Stimulated activated CD8-positive, alpha-beta memory T cell treated with anti-CD3 and anti-CD28 coated beads, Interleukin-2, amount 100 ng/mL, for 1 hour (primary cell): ENCODE results near the gene HSPG2.

Experiments used
- DNase-seq, 2 donors: peaks; one replicate each; pipeline ENCODE4 v3.0.0-alpha.2; 2020; ENCODE audit warnings: low read depth in 2 of 2

Gene HSPG2

DNA sequence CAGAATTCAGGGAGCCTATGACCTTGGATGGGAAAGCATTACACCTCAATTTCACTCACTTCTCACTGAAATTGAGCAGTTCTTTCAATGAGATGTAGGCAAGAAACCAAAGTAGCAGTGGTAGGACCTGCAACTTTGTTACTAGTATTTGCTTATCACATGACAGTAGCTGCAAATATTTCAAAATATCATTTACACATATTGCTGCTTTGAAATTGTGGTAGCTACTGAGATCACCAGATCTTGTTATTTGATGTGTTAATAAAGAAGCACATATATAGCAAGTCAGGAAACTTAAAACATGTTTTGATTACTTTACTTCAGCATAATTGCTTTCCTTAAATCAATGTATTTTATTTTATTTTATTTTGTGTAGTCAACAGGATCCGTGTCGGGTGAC, 112.2 kb downstream of the HSPG2 start:
- no peak for DNase-seq

DNA sequence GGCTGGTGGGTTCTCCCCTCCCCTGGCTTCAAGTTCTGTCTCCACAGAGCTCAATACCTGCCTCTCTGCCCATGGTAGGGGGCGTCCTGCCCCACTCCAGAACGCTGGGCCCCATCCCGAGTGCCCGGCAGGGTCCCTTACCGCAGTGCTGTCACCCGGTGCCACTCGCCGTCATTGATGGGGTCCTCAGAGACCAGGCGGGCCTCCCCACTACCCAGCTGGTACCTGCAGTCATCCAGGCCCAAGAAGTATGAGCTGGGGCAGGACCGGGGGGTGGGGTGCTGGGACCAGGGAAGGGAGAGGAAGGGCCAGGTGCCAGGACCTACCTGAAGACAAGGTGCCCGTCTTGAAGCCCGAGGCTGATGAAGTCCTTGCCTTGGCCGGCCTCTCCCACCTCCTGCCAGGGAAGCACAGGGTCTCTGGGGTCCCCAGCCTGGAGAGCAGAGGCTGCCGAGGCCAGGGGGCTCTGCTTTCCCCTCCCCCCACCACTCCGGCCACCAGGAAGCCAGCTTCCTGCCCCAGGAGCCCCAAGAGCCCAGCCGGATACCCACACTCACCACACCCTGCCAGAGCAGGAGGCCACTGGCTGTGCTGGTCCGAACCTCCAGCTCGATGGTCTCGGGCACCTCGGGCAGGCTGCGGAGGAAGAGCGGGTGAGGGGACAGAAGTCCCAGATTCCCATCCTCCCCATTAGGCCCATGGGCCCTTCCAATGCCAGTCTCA, 113.0 kb downstream of the HSPG2 start:
- no peak for DNase-seq

DNA sequence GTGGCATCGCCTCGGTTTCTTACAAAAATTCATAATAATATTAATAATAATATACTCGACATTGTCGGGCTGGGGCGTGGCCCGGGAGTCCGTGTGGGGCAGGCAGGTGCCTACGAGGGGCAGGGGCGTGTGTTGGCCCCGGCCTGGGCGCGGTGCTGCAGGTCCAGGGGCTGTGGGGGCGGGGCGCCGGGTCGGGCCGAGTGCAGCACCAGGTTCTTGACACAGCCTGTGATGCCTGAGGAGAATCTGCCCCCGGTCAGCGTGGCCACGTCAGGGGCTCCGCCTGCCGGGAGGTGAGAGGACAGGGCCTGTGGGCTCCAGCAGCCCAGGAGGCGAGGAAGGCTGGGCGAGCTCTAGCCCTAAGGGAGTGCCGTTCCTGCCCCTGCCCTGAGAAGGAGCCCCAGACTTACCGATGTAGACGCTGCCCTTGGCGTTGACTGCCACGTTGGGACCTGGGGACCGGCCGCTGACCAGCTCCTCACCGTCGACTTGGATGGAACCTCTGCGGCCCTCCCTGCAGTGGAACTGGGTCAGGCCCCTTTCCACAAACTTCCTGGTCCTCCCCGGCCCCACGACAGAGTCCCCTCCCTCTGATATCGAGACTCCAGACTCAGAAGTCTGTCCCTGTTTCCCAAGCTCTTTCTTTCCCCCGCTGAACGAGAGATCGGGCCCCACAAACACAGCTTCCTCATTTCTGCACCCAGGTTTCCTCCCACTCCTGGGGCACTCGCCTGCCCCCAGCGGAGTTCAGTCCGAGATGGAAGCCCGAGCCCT, 113.7 kb downstream of the HSPG2 start:
- no peak for DNase-seq

DNA sequence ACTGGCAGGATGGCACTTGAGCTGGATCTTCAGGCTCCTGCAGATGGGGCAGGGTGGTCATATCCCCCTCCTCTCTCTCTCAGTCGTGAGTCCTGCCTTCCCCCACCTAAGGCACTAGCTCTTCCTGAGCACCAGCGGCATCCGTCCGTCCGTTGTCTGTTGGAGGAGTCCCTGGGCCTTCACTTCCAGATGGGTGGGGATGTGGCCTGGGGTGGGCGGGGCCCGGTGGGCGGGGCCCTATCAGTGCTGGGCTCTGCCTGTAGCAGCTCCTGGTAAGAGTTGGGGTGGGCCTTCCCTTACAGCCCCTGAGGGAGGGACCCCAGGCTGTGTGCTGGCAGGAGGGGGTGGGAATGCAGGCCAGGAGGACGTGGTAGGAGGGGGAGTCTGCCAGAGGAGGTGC, 114.8 kb downstream of the HSPG2 start:
- DNase-seq = no peak

DNA sequence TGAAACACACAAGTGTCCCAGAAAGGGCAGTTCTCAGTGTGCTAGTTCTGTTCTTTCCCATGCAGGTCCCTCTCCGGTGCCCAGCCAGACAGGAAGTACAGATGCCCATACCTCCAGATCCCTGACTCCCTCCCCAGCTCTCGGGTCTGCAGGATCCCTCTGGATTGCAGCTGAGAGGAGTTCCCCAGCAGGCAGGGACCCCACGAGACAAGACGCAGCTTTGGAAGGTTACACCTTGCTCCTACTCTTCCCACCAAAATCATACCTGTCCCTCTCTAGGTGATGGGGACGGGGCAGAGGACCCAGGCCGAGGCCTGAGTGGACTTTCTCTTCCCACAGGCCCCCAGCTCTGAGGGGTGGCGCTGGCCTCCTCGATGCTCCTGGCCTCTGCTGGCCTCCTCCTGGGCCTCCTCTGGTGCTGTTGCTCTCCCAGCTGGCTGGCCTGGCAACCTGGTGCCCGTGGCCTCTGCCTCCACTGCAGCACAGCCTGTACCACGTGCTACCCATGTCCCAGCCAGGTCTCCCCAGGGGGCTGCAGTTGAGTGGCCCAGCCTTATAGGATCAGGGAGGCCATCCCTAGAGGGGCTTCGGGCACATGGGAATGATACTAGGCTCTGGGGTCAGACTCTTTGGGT, 115.6 kb downstream of the HSPG2 start:
- no peak for DNase-seq

DNA sequence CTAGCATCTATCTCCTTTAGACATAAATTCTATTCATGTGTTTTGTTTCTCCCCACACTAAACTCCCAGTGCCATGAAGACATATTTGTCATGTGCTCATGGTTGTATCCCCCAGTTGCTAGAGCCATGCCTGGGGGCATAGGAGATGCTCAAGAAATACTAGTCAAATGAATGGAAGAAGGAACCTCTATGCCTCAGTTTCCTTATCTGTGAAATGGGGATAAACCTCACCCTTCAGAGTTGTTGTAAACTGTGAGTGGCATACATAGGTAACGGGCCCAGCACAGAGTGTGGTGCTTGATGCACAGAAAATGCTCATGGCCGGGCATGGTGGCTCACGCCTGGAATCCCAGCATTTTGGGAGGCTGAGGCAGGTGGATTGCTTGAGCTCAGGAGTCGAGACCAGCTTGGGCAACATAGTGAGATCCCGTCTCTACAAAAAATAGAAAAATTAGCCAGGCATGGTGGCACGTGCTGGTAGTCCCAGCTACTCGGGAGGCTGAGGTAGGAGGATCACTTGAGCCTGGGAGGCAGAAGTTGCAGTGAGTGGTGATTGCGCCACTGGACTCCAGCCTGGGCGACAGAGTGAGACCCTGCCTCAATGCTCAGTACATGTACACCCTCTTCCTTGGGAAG, 116.4 kb downstream of the HSPG2 start:
- no peak for DNase-seq

DNA sequence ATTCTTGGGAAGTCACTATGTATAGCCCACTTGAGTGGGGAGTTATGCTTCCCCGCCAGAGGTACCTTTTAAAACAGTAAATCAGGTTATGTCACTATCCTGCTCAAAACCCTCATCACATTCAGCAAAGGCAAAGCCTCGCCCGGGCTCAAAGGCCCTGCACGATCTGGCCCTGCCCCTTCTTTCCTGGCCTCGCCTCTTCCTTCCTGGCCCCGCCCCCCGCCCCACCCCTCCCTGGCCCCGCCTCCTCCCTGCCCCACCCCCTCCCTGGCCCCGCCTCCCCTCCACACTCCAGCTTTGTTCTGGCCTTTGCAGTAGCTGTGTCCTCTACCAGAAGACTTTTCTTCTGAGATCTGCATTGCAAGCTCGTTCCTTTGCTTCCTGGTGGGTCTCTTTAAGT, 118.5 kb downstream of the HSPG2 start:
- no peak for DNase-seq

DNA sequence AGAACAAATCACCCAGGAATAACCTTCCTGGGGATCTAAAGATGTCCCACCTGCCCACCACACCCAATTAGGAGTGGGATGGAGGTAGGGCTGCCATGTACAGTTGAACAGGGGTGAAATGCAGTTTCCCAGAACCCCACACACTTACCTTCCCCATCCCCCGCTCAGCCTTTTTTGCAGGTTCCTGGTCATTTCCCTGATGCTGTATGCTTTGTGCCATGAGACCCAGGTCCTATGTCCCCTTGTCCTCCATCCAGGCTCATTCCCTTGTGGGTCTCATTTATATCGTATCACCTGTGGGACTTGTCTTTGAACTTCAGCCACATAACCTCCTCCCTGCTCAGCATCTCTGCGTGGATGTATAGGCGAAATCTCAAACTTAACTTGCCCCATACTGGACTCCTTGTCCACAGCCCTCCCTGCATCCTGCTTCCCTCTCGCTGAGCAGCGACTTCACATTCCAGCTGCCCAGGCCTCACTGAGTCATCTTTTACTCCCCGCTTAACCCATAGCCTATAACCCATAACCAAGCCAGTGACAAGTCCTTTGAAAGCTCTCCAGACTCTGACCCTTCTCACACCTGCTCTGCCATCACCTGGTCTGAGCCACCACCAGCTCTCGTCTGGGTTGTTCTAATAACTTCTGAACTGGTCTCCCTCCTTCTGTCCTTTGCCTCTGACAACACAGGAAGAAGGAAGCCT, 120.4 kb downstream of the HSPG2 start:
- DNase-seq = no peak

DNA sequence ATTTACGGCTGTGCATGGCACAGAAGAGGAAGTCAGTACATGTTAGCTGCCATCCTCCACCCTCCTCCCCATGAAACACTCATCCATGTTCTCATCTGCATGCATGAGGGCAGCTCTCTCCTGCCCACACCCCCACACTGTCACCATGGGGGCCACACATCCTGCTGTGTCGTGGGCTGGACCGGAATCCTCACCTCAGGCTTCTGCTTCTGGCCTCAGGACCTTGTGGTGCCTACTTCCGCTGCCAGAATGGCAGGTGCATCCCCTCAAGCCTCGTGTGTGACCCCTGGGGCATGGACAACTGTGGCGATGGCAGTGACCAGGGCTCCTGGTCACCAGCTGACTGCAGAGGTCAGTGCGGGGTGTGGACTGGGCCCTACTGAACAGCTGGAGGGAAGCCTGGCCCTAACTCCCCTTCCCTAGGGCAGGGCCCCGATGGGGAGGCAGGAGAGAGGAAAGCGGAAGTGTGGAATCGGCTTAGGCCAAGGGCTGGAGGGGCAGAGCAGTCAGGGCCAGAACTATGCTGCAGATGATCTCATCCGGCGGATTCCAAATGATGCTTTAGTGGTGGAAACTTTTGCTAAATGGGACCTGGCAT, 121.3 kb downstream of the HSPG2 start:
- DNase-seq = no peak

DNA sequence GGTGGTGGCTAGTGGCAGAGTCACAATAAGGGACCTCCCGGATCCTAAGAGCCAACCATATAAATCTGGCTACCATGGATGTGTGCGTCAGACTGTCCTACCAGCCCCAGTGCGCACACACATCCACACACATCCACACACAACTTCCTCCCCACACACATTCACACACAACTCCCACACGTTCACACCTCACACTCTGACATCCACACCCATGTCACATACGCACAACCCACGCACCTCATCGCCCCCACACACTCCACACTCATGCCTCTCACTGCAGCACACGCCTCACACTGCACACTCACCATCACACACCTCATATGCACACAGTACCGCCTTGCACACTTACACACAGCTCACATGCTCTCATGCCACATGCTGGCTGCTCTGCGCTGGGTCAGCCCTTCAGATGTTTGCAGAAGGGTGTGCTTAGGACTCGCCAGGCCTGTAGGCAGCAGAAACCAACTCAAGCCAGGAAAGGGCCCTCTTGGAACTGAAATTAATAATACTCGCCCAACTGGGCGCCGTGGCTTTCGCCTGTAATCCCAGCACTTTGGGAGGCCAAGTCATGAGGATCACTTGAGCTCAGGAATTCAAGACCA, 122.0 kb downstream of the HSPG2 start:
- no peak for DNase-seq

DNA sequence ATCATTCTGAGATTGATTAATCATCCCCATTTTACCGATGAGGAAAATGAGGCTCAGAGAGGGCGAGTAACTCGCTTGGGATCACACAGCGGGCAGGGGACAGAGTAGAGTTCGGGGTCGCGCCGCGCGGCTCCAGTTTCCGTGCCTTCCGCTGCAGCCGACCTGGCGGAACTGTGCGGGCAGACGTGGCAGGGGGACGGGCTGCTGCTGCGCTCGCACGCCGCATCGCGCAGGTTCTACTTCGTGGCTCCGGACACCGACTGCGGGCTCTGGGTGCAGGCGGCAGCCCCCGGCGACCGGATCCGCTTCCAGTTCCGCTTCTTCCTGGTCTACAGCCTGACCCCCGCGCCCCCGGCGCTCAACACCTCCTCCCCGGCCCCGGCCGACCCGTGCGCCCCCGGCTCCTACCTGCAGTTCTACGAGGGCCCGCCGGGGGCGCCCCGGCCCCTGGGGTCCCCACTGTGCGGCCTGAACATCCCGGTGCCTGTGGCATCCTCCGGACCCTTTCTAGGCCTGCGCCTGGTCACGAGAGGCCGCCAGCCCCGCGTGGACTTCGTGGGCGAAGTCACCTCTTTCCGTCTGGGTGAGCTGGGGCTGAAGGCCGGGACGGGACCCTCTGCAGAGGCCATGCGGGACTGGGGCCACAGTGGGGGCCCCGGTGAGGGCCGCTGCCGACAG, 122.7 kb downstream of the HSPG2 start:
- DNase-seq = no peak

DNA sequence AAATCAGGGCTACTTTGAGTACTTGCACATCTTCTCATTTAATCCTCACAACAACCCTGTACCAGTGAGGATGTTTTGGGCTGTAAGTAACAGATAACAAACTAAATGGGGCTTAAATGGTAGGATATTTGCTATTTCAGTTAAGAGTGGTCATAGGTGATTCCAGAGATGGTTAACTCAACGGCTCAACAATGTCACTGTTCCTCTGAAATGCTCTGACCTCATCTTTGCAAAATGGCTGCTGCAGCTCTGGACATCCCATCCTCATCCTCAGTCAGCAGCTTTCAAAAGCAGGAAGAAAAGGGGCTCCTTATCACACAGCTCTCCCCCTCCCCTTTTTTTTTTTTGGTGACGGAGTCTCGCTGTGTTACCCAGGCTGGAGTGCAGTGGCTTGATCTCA, 123.6 kb downstream of the HSPG2 start:
- DNase-seq = no peak

DNA sequence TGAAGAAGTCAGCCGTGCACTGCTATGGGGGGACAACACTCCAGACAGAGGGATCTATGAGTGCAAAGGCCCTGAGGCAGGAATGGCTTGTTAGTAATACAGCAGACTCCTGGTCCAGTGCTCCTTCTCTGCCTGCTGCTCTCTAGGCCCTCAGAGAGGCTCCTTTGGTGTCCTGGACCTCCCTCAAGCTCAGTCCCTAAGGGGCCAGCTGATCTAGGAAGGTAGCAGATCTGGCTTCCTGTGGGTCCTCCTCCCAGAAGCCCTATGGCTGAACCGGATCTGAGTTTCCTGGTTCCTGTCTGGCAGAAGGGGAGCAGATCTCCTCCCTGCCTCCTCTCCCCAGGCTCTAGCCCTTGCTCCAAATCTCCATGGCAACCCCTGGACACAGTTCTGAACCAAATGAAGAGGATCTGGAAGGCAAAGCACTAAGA, 125.2 kb downstream of the HSPG2 start, which contains the start of gene LDLRAD2:
TSS of gene LDLRAD2 (plus strand) at position 391 of the 431 bp plus-strand sequence. CDS start 187 bp downstream, outside the sequence.
- DNase-seq = no peak

DNA sequence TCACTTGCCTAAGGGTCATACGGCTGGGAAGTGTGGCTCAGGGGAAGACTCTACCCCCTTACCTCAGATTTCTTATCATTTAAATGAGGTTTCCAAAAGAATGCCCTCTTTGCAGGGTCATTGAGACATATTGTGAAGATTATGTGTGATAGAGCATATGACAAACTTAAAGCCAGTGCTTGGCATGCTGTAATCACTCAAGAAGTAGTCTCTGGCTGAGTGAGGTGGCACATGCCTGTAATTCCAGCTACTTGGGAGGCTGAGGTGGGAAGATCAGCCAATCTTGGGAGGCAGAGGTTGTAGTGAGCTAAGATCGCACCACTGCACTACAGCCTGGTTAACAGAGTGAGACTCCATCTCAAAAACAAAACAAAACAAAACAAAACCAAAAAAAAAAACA, 132.6 kb downstream of the HSPG2 start:
- no peak for DNase-seq

DNA sequence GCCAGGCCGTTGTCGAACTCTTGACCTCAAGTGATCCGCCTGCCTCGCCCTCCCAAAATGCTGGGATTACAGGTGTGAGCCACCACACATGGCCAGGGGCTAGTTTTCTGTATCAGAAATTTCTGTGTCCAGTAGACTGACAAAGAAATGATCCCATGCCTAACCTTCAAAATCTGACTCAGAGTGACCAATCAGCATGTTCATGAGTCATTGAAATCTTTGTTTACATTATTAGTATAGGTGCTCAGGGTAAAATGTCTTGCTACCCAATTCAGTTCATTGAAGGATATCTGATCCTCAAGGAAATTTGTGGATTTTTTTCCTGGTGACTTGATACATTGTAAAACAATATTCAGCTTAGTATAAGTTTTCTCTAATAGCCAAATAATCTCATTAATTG, 136.0 kb downstream of the HSPG2 start:
- no peak for DNase-seq

DNA sequence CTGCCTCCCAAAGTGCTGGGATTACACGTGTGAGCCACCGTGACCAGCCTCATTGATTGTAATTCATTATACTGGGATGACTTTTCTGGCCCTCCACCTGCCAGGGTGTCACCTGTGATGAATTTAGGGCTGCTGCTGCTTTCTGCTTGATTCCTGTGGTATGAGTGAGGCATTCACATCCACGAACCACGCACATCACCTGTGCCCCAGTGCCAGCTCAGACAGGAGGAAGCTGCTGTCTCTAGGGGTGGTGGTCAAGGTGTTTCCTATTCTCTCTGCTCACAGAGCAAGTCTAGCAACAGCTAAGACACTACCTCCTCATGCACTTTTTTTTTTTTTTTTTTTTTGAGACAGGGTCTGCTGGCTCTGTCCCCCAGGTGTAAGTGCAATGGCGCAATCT, 137.4 kb downstream of the HSPG2 start:
- no peak for DNase-seq

DNA sequence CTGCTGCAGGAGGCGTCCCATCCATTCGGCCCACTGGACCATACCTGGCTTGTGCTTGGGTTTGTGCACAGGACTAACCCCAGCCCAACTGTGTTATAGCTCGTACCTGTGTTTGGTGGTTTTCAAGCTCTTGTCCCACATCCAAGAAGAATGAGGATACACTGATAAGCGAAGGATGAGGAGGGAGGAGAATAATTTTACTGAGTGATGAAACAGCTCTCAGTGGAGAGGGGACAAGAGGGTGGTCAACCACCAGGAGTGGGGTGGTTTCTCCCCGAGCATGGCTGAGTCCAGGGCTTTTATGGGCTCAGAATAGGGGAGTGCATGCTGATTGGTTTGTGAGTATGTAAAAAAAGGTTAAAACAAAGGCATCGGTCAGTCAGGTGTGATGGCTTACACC, 142.0 kb downstream of the HSPG2 start:
- DNase-seq = no peak

DNA sequence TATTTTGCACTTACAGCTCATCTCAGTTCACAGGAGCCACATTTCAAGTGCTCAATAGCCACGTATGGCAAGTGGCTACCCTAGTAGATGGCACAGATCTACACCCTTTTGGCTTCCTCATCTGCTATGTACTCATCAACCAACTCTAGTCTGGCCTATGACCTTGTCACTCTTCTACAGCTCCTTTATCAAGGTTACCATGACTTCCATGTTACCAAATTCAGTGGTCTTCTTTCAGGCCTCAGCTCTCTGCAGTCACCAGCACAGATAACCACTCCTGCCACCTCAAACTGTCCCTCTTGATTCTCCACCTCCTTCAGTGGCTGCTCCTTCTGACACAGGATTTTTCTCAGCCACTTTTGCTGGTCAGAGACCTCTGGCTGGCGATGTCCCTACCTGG, 142.5 kb downstream of the HSPG2 start:
- DNase-seq = no peak

DNA sequence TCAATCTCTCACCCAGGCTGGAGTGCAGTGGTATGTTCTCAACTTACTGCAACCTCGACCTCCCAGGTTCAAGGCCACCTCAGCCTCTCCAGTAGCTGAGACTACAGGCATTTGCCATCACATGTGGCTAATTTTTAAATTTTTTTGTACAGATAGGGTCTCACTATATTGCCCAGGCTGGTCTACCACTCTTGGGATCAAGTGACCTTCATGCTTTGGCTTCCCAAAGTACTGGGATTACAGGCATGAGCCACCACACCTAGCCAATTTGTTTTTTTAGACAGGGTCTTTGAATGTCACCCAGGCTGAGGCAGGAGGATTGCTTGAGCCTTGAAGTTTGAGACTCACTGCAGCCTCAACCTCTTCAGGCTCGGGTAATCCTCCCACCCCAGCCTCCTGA, 144.0 kb downstream of the HSPG2 start:
- no peak for DNase-seq

DNA sequence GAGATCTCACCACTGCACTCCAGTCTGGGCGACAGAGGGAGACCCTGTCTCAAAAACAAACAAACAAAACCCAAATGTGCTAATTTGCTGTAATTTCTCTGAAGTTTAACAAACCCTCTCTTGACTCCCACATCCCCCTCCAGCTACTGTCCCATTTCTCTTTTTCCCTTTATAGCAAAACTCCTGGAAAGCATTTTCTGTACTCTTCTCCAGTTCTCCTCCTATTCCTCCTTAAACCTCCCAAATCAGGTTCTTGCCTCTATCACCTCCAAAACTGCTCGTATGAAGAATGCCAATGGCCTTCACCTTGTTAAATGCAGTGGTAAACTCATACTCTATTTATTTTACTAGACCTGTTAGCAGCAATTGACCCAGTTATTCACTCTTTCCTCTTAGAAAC, 150.5 kb downstream of the HSPG2 start:
- no peak for DNase-seq
